HepG2 (cell line): Measurements from ENCODE around the gene TOLLIP. TPM values are rescaled to one million over a fixed set of nuclear protein-coding genes. Genes with fewer than 3 reads are reported as not detected.

Source experiments
- ATAC-seq: fragments of 200-7000 bp; cut with Tn5 transposase; 3 replicates; pipeline ENCODE4 v1.9.1; 2020; ENCODE audit warnings: mild to moderate bottlenecking, moderate library complexity
- BruUV-seq: library from RNA; stranded (reverse); fragments of 400-500 nt; replicated peaks from 2 replicates; lab custom pipeline; 2021; lab: Mats Ljungman, UMichigan
- CTCF ChIA-PET: fragments of 300-600 bp; formaldehyde crosslinking; extraction: SDS; loops from one replicate; lab custom pipeline; 2021; ENCODE audit warnings: low total read pairs, inconsistent platforms, low intra/inter-chr PET ratio; lab: Yijun Ruan, JAX
- POLR2A ChIA-PET: fragments of 350-600 bp; sonication (Branson Sonifier 250); formaldehyde crosslinking; loops from one replicate; lab custom pipeline; 2020; ENCODE audit warnings: antibody characterized with exemption, inconsistent platforms; lab: Yijun Ruan, JAX
- DNase-seq: peaks from one replicate; pipeline ENCODE4 v3.0.0-alpha.2; 2015; ENCODE audit warnings: low spot score
- FAIRE-seq: peaks from 3 replicates; lab custom pipeline; 2011; peaks lifted over from hg19 to GRCh38; lab: Jason Lieb, UNC
- H2AFZ ChIP-seq: one replicate; pipeline ENCODE4 v1.6.1; 2011; ENCODE audit warnings: low read length, inconsistent platforms
- H3K27ac ChIP-seq: fragments of 300-600 bp; 3 replicates; pipeline ENCODE4 v1.8.0; 2011; ENCODE audit warnings: mixed run types, mild to moderate bottlenecking, mixed read lengths, low read length, inconsistent platforms; ENCODE audit not compliant: insufficient read depth; ENCODE audit errors: extremely low read length
- H3K27me3 ChIP-seq, 2 experiments: fragments of 200-600 bp in 1 of 2; 2 replicates in 1 of 2; 3 replicates in 1 of 2; pipeline versions ENCODE4 v1.6.0 to v1.8.0; 2011; ENCODE audit warnings: low read length in 2 of 2, mild to moderate bottlenecking in 2 of 2, moderate library complexity in 2 of 2, inconsistent platforms in 1 of 2; ENCODE audit not compliant: insufficient read depth in 2 of 2, control insufficient read depth in 1 of 2
- H3K36me3 ChIP-seq, 2 experiments: fragments of 200-600 bp in 1 of 2; replicated peaks in 1 of 2; 2 replicates in 1 of 2; 3 replicates in 1 of 2; pipeline versions ENCODE4 v1.5.1 to v1.8.0; 2011; ENCODE audit warnings: low read length in 2 of 2, inconsistent platforms in 1 of 2; ENCODE audit not compliant: insufficient read depth in 2 of 2, control insufficient read depth in 1 of 2
- H3K4me1 ChIP-seq: 2 replicates; pipeline ENCODE4 v1.5.1; 2012; ENCODE audit warnings: low read length, inconsistent platforms; ENCODE audit not compliant: insufficient read depth
- H3K4me2 ChIP-seq: 2 replicates; pipeline ENCODE4 v1.6.0; 2011; ENCODE audit warnings: low read depth, low read length, inconsistent platforms
- H3K4me3 ChIP-seq, 3 experiments: fragments of 200-600 bp in 1 of 3; sonication (generic), shearing (Covaris generic) in 1 of 3; replicated peaks in 1 of 3; 2 replicates each; pipeline ENCODE4 v1.5.1; 2011 to 2016; ENCODE audit warnings: low read length in 3 of 3, inconsistent platforms in 2 of 3, low read depth in 2 of 3, mild to moderate bottlenecking in 2 of 3, control low read depth in 1 of 3, mixed read lengths in 1 of 3; ENCODE audit not compliant: insufficient read depth in 1 of 3
- H3K79me2 ChIP-seq: one replicate; pipeline ENCODE4 v1.6.1; 2011; ENCODE audit warnings: low read length, inconsistent platforms; ENCODE audit not compliant: insufficient read depth
- H3K9ac ChIP-seq: 2 replicates; pipeline ENCODE4 v1.6.0; 2011; ENCODE audit warnings: mild to moderate bottlenecking, low read depth, low read length, inconsistent platforms; ENCODE audit not compliant: insufficient read depth
- H3K9me3 ChIP-seq: 2 replicates; pipeline ENCODE4 v1.5.1; 2012; ENCODE audit warnings: mild to moderate bottlenecking, low read length
- H4K20me1 ChIP-seq: 2 replicates; pipeline ENCODE4 v1.6.0; 2011; ENCODE audit warnings: inconsistent platforms, mild to moderate bottlenecking, low read length, moderate library complexity; ENCODE audit not compliant: insufficient read depth
- EED ChIP-seq: sonication (generic); formaldehyde crosslinking; IDR thresholded peaks from 2 replicates; pipeline ENCODE4 v1.5.0; 2020; ENCODE audit warnings: mild to moderate bottlenecking, missing genetic modification reagents
- FOXK1 ChIP-seq: sonication (generic); formaldehyde crosslinking; IDR thresholded peaks from 2 replicates; pipeline ENCODE4 v1.4.0; 2020; ENCODE audit warnings: low read depth, missing genetic modification reagents, borderline replicate concordance
- KLF15 ChIP-seq: sonication (generic); formaldehyde crosslinking; IDR thresholded peaks from 2 replicates; pipeline ENCODE4 v1.8.1; 2023; ENCODE audit warnings: borderline replicate concordance, mild to moderate bottlenecking, inconsistent platforms, missing genetic modification reagents, mixed read lengths
- MED8 ChIP-seq: sonication (generic); formaldehyde crosslinking; IDR thresholded peaks from 2 replicates; pipeline ENCODE4 v1.8.1; 2023; ENCODE audit warnings: mild to moderate bottlenecking, missing genetic modification reagents; ENCODE audit not compliant: insufficient replicate concordance
- MXD1 ChIP-seq: sonication (generic); formaldehyde crosslinking; IDR thresholded peaks from 2 replicates; pipeline ENCODE4 v1.4.0; 2020; ENCODE audit warnings: mild to moderate bottlenecking, missing genetic modification reagents
- PITX1 ChIP-seq: sonication (generic); formaldehyde crosslinking; IDR thresholded peaks from 2 replicates; pipeline ENCODE4 v1.5.1; 2020; ENCODE audit warnings: mild to moderate bottlenecking, missing genetic modification reagents
- ZBTB25 ChIP-seq: IDR thresholded peaks from 2 replicates; pipeline ENCODE4 v1.6.1; 2018; ENCODE audit warnings: missing genetic modification reagents
- ZGPAT ChIP-seq: IDR thresholded peaks from 2 replicates; pipeline ENCODE4 v1.6.1; 2016; ENCODE audit warnings: mild to moderate bottlenecking
- ZNF264 ChIP-seq: sonication (generic); formaldehyde crosslinking; IDR thresholded peaks from 2 replicates; pipeline ENCODE4 v1.4.0; 2020; ENCODE audit warnings: missing genetic modification reagents
- ZNF616 ChIP-seq: sonication (generic); formaldehyde crosslinking; IDR thresholded peaks from 2 replicates; pipeline ENCODE4 v1.5.0; 2020; ENCODE audit warnings: low read depth, mild to moderate bottlenecking, missing genetic modification reagents
- ZNF644 ChIP-seq: IDR thresholded peaks from 2 replicates; pipeline ENCODE4 v1.6.1; 2016; ENCODE audit warnings: low read depth
- WGBS: methylation state at CpG from one replicate; pipeline ENCODE4 v1.1.6; 2017; ENCODE audit warnings: low lambda C conversion rate; 5-methylcytosine and 5-hydroxymethylcytosine counted together
- in situ Hi-C: cut with HindIII; loops from 2 replicates; pipeline ENCODE4 v1.10.0; 2017; ENCODE audit warnings: low pct_unique_long_range_greater_than_20kb; ENCODE audit not compliant: extremely low pct_ligation_motif_present
- intact Hi-C: fragments of 100-400 bp; cut with micrococcal nuclease; formaldehyde crosslinking; loops from one replicate; pipeline ENCODE4 v1.10.0; 2022; ENCODE audit not compliant: unreplicated experiment
- polyA plus RNA-seq, 8 experiments: library from polyadenylated mRNA; depleted of rRNA in 3 of 8; stranded (reverse) in 7 of 8; unstranded in 1 of 8; fragments of >200 nt; fragmentation: Illumina TruSeq in 4 of 8; extraction: Trizol in 4 of 8; gene quantifications; 2 replicates each; pipeline versions ENCODE4 v1.2.1 to v1.2.3, GENCODE V29; 2011 to 2016; ENCODE audit warnings: low read depth in 4 of 8, missing spikeins in 1 of 8, mixed read lengths in 1 of 8; ENCODE audit not compliant: insufficient read depth in 1 of 8
- total RNA-seq, 5 experiments: library from RNA; depleted of rRNA; stranded (reverse); fragments of >200 nt; fragmentation: Illumina TruSeq; extraction: Trizol; gene quantifications; 2 replicates each; pipeline ENCODE4 v1.2.3, GENCODE V29; 2016; ENCODE audit warnings: low read depth in 1 of 5

The TOLLIP gene
- total and polyA plus RNA-seq, 2 of the 13 experiments (the other 11 are each of a cell fraction or from before 2014, with no cell fraction given) = 25.9 to 47.5 TPM

- TF ChIP-seq ZBTB25 (CRISPR knock-in tag) (0 out of 2 replicates have a peak, but pooled peaks have one; percentile 37), MED8 (no peak), FOXK1 (CRISPR knock-in tag) (0 out of 2 replicates have a peak, but pooled peaks have one; percentile 23), KLF15 (CRISPR knock-in tag) (0 out of 2 replicates have a peak, but pooled peaks have one; percentile 55)
Measured at GRCh38 chr11:1238767-1239595, 70.5 kb downstream of the TOLLIP start (continued).

- H3K27me3 ChIP-seq = peaks cover 0 to 3% of the 10 kb centered on the region in 2 experiments; a peak in 2 of 5 replicates
- H3K4me1 ChIP-seq = no peaks in the 10 kb centered on the region
- ChIA-PET CTCF (no interaction called here), POLR2A (no interaction called here)
- WGBS = 80% methylated on average over 6 of the region's 10 CpGs
- FAIRE-seq = no peak
- no peak overlapping the region for H3K4me3 ChIP-seq
- H3K79me2 ChIP-seq = no peaks in the 10 kb centered on the region
- H3K9ac ChIP-seq = no peak overlapping the region
- no peak for ATAC-seq
- TF ChIP-seq PITX1 (CRISPR knock-in tag) = no peak
- no peak for TF ChIP-seq ZNF616 (CRISPR knock-in tag)
- TF ChIP-seq FOXK1 (CRISPR knock-in tag) = no peak
- TF ChIP-seq ZGPAT = no peak
- no peak for TF ChIP-seq MXD1
- no peak for TF ChIP-seq ZNF264 (CRISPR knock-in tag)
- no peak for TF ChIP-seq ZNF644 (CRISPR knock-in tag)
- no peak for TF ChIP-seq EED (CRISPR knock-in tag)
- BruUV-seq = no TSS peak
- H3K27ac ChIP-seq = no peak overlapping the region
- H3K36me3 ChIP-seq = no peaks in the 10 kb centered on the region
- no peaks in the 10 kb centered on the region for H4K20me1 ChIP-seq
- H3K4me2 ChIP-seq = no peak overlapping the region
- DNase-seq = no peak
- H2AFZ ChIP-seq = no peak overlapping the region
- H3K9me3 ChIP-seq = no peaks in the 10 kb centered on the region
- in situ Hi-C loops = no loop called here
- intact Hi-C loops = no loop called here
Measured at GRCh38 chr11:1237851-1238250, 71.6 kb downstream of the TOLLIP start.
